Islet of Langerhans (tissue), 1 donor: ENCODE results near the gene ARID3B.
"Not testable (repeated sequence)": the region's sequence is repeated elsewhere in the genome, so short reads cannot be mapped to it uniquely, and the experiment has no call there.

Source experiments
- FAIRE-seq: peaks from one replicate; lab custom pipeline; 2011; peaks lifted over from hg19 to GRCh38; lab: Jason Lieb, UNC

Gene ARID3B

DNA sequence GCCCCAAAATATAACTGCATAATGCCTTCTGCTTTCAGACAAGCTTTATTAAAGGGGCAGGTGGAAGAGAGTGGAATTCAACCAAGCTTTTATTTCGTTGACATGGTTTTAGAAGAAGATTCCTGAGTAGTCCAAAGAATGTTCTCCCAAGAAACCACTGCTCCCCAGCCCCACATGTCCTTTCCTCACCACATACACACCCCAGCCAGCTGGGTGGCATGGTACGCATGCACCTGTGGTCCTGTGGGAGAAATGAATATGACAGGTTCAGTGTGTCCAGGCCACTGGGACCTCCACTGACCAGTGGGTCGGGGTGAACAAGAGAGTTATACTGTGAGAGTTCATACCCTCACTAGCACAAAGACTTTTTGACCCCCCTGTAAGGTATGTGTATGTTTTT lies 30.2 kb downstream of the ARID3B start:
- FAIRE-seq: no peak

DNA sequence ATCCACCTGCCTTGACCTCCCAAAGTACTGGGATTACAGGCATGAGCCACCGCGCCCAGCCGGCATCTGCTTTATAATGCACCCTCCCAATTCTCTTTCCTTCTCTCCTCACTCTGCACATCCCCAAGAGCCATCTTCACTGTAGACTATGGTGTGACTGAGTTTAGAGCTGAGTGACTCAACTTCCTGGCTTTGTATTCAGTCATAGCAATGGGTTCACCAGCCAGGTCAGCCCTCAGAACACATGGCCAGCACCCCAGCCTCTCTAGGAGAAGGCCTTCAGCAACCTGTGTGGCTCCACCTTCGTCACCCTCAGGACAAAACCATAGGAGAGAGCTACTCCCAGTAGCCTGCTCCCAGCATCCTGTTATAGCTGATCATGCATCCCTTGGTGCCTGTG lies 33.0 kb downstream of the ARID3B start:
- FAIRE-seq: no peak

DNA sequence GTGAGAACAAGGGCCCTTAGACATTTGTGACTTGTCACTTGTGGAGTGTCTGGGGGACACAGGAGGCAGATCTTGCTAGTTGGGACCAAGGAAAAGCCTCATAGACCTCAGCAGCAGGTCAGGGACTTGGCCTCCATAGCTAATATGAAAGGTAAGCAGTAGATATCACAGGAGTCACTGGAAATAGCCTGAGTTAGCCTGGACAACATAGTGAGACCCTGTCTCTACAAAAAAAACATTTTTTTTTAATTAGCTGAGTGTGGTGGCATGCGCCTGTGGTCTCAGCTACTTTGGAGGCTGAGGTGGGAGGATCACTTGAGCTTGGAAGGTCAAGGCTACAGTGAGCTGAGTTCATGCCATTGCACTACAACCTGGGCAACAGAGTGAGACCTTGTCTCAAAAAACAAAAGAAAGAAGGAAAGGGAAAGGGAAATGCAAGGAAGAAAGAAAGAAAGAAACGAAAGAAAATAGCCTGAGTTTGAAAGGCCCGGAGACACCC lies 37.5 kb downstream of the ARID3B start:
- FAIRE-seq: no peak

DNA sequence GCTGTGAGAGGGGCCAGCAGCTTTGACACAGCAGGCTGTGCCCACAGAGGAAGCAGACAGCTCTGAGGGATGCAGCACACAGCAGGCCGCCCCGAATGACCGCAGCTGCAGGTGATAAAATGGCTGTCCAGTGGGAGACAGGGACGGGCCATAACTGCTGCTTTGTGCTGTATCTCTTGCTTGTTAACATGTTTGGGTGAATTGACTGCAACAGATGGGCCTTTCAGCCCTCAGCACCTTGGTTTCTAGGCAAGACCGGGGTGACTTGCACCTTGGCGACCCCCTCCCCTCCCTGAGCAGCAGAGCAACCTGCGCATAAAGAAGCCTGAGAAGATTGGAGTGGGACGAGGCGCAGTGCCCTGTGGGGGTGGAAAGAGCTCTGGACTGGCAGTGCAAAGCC lies 38.0 kb downstream of the ARID3B start:
- no peak for FAIRE-seq

DNA sequence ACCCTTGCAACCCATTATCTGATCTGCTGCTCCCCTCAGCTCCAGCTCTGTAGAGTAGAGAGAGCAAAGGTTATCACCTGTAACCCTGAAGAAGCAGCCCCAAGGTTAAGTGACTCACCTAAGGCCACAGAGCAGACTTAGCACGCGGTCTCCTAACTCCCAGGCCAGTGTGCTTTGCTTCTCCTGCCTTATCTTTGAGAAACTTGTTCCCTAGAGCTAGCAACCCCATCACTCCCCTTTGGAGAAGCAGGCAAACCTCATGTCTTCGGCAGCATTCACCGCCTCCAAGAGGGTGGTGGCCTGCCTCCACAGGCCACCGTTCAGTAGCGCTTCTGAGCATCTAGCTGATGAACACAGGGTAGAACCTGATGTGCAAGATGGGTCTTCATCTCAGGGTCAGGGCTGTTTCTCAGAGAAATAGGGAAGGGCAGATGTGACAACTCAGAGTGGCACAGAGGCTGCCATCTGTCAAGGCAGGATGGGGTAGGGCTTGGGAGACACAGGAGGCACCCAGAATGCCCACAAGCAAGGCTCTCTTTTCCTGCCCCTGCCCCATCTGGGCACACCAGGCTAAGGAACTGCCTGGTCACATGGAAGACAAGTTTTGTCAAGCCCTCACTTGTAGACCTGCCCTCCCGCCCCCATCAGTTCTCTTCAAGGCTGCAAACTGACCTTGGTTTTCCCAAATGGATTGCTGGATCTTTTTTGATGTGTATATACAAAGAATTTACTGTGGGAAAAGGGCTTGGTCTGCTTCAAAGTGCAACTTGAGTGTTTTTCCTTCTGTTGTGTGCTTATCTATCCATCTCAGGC lies 39.7 kb downstream of the ARID3B start:
- FAIRE-seq: no peak

DNA sequence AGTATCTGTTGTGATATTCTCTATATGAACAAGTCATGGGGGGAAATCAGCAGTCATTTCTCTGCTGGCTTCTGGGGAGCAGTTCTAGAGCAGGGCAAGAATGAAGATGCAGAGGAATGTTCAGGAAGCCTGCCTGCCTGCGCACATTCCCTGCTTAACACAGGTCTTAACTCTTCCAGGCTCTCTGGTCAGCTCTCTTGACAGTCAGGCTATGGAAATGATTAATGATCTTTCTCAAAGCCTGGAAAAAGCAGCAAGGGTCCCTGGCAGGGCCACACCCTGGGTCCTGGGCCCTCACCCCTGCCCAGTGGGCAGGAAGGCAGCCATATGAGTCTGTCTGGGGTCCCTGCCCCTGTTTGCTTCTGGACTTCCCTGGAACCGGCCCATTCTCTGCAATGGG lies 43.2 kb downstream of the ARID3B start:
- no peak for FAIRE-seq

DNA sequence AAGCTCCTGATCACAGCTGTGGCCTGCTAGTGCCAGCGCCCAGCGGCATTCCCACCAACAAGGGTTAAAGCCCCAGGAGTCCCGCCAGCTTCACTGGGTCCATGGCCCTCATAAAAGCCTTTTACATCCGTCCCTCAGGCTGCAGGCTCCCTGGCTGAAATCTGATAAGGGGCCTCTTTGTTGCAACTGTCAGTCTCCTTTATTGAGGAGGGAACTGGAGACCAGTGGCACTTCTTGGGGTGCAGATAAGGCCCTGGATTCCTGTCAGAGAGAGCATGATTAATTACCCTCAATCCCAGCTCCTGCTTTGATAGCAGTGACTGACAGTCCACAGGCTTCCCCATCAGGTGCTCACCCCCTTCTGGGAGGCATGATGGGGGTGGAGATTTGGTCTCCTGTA lies 43.8 kb downstream of the ARID3B start:
- no peak for FAIRE-seq

DNA sequence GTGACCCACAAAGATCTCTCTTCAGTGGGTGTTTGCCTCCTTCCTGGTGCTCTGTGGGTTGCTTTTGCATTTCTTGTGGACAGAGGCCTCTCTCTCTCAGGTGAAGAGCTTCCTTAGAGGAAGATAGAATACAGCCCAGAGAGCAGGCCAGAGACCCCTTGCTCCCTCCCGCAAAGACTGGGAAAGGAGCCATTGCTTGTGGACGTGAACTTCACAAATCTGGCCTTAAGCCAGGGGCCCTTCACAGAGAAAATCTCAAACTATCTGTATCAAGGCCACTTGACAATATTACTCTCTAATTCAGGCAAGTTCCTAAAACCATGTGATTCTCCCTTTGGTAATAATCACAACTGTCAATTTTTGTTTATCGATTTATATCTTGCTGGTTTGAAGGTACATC lies 44.2 kb downstream of the ARID3B start:
- FAIRE-seq: no peak

DNA sequence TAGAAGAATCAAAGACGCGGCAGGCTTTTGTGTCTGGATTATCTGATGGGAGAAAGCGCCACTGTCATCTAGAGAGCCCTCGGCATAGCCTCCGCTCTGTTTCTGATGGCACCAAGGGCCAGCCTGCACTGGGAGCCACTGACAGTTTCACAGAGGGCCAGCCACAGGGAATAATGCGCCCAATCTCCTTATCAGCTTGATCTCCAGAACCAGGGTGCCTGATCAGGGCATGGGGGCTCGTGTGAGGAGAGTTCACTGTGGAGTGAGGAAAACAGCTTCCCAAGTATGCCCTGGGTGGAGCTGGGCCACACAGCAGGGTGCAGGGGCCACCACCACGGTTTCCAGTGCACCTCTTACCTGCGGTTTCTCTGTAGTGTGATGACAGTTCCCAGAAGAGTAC lies 44.8 kb downstream of the ARID3B start:
- FAIRE-seq: no peak

DNA sequence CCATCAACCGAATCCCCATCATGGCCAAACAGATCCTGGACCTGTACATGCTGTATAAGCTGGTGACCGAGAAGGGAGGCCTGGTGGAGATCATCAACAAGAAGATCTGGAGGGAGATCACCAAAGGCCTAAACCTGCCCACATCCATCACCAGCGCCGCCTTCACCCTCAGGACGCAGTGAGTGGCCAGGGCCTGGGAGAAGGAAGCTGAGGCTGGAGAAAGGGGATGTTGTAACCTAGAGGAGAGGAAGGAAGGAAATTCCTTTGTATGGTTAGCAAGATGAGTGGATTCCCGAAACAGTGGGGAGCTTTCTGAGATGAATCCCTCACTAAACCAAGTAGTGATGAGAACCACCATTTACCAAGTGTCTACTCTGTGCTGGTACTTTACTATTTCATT lies 48.8 kb downstream of the ARID3B start:
- no peak for FAIRE-seq

DNA sequence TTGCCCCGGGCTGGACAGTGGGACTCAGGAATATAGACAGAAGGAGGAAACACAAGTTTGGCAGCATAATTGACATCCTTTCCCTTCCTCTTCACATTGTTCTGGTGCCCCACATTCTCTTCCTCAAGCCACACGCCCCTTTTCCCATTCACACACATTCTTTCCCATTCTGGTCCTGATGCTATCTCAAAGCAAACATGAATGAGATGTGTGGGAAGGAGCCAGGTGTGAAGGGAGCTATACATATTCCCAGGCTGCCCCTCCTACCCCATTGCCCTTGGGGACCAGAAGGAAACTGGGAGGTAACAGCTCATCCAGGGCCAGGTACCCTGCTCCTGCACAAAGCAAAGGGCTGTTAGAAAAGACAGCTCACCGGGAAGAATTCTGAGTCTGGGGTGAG lies 51.2 kb downstream of the ARID3B start:
- no peak for FAIRE-seq

DNA sequence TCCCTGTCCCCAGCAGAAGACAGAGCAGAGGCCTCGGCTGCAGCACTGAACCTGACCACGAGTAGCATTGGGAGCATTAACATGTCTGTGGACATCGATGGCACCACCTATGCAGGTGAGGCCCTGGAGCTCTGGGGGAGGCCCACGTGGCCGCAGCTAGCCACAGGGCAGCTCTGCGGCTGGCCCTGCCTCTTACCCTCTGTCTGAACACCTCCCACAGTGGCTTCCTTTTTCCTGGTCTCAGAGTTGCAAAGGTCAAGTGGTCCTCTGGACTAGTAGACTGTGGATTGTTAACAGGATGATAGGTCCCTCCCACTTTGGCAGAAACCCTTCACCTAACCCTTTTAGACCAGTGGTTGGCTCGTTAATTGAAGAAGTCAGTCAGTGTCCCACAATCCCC lies 52.1 kb downstream of the ARID3B start:
- FAIRE-seq: no peak

DNA sequence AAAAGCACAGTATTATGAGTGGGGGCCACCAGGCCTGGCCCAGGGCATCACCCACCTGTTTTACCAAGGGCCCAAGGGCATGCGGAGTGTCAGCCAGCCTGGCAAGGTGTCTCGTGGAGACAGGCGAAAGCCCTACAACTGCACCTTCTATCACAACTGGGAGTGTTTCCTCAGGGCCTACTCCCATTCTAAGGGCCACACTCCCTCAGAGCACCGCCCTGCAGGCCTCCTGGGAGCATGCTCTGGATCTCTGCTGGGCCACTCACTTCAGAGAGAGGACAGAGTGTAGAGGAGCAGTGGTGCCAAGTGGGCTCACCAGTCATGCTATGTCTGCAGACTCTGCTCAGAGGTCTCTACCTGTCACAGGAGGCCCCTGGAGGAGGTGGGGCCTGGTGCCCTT lies 53.4 kb downstream of the ARID3B start:
- no peak for FAIRE-seq

DNA sequence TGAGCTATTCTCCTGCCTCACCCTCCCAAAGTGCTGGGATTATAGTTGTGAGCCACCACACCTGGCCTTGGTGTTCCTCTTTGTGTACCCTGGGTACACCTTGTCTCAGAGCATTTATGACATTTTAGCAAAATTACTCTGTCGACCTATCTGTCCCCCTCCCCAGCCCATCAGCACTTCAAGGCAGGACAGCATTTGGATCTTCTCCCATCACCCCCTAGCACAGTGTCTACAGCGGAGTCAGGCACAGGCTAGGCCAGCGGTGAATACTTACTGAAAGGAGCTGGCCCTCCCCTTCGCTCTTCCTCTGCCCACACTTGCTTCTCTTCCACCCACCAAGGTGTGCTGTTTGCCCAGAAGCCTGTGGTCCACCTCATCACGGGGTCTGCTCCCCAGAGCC lies 54.3 kb downstream of the ARID3B start:
- FAIRE-seq: no peak

DNA sequence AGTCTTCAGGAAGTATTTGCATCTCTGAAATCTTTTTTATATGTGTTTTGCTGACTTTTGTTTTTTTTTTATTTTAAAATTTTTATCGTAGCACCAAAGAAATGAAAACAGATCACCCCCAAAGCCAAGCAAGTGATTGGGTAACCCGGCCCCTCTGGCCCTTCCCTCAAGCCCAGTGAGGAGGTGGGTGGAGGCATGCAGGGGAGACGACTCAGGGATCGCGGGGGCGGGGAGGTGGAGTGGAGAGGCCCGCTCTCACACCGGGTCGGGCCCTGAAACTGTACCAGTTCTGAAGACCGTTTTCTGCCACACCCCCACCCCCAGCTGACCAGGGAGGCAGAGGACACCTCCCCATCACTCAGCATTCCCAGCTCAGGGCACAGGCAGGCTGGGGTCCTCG lies 55.7 kb downstream of the ARID3B start:
- not testable (repeated sequence) for FAIRE-seq

DNA sequence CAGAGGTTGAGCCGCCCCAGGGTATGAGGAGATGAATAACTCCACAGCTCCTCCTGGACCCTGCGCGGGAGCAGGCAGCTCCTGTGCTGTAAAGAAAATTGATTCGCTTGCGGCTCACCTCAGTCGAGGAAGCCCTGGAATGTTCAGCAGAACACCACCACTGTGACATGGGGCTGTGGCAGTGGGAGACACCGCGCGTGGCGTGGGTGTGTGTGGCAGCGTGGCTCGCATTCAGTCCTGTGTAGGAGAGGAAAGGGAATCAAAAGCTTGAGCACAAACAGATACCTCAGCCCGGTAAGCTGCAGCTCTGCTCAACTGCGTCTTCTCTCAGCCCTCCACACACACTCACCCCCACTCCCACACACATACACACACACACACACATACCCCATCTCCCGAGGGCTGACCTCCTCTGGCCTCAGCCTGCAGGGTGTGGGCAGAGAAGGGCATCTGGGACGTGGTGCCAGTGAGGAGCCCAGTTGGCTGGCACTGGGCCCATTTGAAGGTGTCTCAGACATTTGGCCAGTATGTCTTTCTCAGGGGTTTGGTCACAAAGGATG lies 56.2 kb downstream of the ARID3B start:
- not testable (repeated sequence) for FAIRE-seq

DNA sequence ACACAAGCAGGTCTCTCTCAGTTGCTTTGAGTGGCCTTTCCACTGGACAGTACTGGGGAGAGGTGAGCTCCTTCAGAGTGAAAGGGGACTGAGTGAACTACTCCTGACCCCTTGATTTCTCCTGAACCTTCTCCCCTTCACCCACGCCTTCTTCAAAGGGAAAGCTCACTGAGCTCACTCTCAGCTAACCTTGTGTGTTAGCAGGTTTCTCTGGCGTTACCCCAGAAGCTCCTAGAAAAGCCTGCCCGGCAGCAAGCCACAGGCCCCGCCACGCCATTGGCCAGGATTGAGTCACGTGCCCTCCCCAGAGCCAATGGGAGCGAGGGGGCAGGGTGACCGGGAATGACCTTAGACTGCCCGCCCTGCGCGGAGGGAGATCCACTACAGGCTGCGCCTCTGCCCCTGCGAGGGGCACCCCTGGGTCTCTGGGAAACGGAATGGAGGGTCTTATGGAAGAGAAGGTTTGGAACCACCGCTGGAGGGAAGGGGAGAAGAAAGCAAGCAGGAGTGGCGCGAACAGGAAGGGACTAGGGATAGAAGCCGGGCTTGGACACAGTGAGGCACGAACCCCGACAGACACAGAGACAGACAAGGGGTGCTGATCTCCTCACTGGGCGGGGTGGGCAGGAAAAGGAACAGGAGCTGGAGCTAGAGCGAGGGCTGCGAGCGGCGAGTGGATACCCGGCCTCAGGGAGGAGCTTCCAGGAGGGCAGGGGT lies 57.3 kb downstream of the ARID3B start:
- FAIRE-seq: peak; percentile 60

DNA sequence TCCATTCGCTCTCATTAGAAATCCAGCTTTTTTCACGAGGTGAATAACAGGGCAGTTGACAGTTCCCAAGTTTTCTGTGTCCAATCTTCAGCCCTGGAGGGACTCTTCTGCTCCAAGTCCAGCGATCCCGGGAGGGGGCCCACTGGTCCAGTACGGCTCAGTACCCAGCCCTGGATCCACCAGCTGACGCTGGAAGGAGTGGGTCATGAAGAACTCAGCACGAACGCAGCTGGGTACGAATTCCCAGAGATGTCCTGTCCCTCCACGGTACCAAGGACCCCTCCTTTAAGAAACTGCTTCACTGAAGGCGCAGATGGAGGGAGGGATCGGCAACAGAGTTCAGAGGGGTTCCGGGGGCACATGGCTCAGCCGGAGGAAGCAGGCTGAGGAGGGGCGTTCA lies 58.1 kb downstream of the ARID3B start:
- no peak for FAIRE-seq

DNA sequence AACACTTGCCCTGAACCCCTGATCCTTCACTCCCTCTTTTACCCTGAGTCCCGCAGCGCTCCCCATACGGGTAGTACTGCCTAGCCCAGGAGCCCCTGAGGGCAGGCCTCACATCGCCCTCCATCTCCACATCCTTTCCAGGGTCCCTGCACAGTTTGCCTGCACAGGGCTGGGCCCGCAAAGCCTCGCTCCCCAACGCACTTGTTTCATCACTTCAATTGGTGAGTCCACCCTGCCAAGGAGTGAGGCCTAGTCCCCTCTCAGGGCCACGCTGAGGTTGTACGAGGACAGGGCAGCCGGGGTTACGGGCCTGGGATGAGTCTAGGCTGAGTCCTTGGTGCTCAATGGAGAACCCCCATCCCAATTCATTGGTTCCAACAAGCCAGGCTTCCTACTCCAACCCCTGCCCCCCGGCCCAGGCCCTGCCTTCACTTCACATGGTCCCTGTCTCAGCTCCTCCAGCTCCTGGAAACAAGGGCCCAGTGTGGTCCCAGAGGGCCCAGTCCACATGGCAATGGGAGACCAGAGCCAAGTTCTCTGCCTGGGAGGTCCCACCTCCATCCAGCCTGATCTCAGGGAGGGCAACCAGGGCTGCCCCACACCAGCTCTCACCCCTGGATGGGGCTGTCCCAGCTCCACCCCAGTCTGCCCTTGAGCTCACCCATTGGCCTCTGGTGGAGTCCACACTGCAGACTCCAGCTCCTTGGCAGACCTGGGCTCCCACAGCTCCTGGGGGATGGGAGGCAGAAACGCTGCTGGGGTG lies 62.2 kb downstream of the ARID3B start:
- FAIRE-seq: no peak

DNA sequence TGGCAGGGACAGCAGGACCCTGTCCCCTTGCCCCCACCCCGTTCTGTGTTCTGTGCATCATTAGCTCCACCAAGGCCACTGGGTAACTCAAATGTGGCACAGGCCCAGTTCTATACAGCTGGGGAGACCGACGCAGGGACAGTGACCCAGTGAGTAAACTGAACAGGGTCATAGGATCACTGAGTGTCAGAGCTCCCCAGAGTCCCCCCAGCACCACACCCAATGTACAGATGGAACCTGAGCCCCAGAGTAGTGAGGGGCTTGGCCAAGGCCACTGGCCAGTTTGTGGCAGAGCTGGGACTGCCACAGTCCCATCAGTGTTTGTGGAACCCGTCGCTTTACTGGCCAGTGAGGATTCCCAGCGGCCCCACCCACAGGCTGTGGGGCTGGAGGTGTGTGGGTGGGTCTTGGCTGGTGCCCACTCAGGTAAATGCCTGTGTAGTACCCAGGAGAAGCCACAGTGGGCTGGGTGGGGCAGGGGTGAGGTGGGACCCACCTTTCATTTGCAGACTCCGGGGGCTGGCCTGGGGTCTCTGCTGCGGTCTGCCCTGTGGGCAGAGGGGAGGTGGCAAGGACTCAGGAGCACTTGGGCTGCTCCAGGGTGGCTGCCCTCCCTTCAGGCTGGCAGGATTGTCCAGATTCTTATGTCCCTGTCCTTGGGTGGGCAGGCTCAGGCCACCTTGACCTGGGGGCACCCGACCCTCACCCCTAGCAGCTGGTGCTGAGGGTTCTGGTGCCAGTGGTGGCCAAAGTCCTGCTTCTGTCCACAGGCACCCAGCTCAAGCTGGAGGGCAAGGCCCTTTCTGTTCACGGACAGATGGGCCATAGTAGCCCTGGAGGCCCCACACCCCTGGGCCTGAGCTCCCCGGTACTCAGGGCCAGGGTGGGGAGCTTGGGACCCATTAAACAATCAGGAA lies 63.0 kb downstream of the ARID3B start:
- FAIRE-seq: no peak

DNA sequence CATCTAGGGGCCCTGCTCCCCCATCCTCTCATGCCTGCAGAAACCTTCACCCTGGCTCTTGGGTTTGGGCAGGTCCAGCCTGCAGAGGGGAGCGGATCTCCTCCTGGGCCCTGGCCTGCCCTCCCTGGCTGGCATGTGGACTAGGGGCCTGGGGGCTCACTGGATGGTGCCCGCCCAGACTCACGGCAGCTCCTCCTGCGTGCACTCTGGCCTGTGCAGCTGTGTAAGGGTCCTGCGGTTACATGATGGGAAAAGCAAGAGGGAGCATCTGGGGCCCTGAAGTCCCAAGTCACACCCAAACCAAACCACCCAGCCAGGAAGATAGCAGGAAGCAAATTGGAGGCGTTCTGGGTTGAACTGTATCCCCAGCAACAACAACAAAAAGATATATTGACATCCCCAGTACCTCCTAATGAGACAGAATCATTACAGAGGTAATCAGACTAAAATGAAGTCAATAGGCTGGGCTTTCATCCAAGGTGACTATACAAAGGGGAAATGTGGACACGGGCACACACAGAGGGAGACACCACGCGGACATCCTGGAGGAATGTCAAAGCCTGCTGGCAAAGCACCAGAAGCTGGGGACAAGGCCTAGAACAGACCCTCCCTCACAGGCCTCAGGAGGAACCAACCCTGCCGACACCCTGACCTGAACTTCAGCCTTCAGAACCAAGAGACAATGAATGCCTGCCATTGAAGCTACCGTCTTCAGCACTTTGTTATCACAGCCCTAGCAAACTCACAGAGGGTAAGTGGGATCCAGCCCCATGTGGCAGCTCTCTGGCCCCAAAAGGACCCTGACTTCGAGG lies 64.2 kb downstream of the ARID3B start:
- FAIRE-seq: no peak
